Stimulated activated CD8-positive, alpha-beta memory T cell treated with anti-CD3 and anti-CD28 coated beads, Interleukin-4, amount 100 ng/mL, for 4 hours (primary cell): ENCODE measurements around the gene EFCAB8.

Experiments
- DNase-seq, 2 donors: peaks; one replicate each; pipeline ENCODE4 v3.0.0-alpha.2; 2020; ENCODE audit warnings: low read depth in 2 of 2, low spot score in 1 of 2

Gene EFCAB8

DNA sequence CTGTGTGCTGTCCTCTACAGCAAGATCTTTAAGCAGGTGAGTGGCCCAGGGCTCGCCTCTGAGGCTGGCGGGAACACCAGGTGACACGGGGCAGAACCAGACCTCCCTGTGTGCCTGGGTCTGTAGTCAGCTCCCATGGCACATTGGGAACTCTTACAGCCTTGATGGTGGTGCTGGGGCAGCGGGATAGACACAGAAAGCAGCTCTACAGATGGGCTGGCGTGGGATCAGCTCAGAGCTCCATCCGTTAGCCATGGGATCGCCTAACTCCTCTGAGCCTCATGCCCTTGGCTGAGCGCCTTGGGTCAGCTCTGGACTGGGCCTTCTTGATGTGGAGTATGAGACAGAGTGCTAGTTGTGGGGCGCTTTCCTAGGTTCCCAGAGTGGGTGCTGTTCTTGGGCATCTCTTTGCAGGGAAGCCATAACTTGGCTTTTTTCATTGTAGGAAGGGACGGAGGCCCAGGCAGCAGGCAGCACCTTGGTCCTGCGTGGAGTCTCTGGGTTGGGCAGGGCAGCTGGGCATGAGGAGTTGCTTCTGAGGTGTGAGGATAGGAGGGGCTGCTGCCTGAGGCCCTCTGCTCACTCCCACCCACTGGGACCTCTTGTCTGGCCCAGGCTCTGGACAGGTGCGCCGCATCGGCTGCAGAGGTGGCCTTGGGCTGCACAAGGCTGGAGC is 51.3 kb downstream of the EFCAB8 start:
- DNase-seq = no peak

DNA sequence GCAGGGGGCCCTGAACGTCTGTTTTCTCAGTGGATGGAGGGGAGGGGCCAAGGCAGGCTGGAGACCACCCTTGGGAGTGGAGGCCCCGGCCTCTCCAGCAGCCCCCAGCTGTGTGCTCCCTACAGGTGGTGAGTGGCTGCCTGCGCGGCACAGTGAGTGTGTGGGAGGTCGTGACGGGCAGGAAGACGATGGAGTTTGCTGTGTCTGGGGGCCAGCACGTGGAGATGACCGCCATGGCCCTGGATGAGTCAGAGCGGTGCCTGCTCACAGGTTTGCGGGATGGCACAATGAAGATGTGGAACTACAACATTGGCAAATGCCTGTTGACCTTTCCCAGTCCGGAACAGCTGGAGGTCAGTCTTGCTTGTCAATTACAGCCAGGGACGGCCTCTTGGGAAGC is 52.6 kb downstream of the EFCAB8 start:
- no peak for DNase-seq

DNA sequence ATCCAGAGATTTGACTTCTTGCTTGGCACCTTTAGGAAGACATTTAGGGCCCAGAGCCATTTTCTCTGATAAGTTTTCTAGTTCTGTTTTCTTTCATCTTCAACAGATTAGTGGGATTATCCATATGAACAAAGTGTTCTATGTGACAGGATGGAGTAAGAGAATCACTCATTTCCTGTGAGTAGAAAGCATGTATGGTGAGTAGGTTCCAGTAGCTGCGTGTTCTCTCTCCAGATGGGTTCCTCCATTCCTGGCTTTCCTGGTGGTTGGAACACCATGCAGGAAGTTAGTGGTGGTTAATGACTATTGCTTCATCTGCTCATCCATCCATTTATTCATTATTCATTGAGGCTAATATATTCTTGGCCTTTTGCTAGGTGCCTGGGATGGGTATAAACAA is 54.0 kb downstream of the EFCAB8 start:
- DNase-seq = no peak

DNA sequence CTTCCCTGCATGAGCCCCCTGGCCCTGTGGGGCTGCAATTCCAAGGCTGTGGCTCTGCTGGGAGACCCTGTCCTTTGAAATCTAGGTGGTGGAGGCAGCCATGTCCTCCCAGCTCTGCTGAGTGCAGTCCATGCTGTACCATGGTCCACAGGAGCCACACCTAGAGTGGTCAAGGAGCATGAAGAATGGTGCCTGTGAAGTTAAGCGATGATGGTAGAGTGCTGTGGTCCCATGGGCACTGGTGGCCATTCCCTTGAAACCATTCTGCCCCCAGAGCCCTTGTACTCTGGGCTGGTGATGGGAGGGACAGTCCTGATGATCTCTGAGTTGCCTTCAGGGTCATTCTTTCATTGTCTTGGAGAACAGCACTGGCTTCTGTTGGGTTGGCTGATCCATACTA is 55.3 kb downstream of the EFCAB8 start:
- no peak for DNase-seq

DNA sequence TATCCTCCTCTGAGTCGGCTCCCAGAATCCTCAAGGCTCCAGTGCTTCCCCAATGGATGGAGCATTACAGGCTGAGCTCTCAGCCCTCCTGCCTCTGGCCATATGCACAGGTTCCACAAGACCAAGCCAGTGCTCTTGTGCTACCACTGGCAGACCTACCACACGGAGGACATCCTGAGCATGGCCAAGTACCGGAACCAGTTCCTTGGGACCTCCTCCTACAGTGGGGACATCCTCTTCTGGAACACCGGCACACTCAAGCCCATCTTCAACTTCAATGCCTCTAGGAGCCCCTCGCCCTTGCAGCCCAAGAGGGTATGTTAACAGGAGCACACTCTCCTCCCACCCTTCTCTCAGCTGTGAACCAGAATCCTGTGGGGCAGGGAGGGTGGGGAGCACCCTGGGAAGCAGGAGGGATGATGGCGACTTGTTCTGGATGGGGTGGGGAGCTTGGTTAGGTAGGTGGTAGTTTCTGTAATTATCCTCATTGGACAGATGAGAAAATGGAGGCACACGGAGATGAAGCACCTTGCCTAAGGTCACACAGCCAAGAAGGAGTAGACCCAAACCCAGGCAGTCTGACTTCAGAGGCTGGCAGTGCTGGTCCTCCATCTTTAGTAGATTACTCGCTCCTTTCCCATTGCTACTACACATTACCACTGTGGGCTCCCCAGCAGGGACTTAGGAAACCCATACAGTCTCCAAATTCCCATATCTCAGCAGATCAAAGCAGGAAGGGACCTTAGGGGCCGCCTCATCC is 58.6 kb downstream of the EFCAB8 start:
- no peak for DNase-seq

DNA sequence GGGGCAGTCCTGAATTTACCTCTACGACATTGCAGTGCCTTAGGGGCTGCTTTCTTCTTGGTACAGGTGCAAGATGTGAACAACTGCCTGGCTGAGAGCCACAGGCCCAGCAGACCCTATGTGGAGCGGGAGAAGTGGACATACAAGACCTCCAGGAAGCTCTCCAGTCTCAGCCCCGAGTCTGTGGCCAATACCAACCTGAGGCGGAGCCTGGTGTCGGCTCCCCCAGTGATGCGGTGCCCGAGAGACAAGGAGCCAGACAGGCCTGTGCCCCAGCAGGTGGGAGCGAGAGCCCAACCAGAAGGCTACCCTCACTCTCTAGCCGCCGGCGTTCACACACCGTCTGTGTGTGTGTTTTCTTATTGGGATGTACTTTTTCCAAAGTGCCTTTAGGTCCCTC is 59.6 kb downstream of the EFCAB8 start:
- no peak for DNase-seq

DNA sequence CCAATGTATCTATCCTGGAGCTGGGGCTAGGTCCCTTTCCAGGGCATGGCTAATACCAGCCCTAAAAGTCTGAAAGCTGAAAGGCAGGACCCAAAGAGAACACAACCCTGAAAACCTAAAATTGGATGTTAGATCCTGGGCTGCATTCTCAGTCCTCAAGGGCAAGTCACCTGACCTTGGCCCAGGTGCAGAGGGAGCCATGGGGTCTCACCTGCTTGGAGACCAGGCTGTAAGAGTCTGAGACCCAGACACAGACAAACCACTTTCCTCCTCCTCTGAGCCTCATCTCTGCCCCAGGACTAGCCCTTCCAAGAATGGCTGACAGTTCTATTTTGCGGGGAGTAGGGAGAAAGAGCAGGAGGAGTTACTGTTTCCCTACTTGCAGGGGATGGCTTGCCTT is 60.0 kb downstream of the EFCAB8 start:
- DNase-seq = no peak

DNA sequence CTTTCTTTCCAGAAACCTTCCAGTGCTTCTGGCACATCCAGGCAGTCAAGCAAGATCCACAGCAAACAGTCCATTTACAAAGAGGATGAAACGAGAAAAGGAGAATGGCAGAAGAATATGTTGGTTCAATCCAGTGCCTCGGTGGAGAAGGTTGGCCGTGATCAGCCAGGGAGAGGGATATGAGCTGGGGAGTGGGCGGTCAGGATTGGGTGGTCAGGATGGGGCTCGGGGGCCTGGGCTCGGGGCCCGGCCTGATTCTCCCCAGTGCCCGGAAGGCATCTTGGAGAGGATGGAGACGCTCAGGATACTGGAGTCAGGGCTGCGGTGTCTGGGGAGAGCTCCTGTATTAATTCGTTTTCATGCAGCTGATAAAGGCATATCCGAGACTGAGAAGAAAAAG is 61.3 kb downstream of the EFCAB8 start:
- DNase-seq = no peak

DNA sequence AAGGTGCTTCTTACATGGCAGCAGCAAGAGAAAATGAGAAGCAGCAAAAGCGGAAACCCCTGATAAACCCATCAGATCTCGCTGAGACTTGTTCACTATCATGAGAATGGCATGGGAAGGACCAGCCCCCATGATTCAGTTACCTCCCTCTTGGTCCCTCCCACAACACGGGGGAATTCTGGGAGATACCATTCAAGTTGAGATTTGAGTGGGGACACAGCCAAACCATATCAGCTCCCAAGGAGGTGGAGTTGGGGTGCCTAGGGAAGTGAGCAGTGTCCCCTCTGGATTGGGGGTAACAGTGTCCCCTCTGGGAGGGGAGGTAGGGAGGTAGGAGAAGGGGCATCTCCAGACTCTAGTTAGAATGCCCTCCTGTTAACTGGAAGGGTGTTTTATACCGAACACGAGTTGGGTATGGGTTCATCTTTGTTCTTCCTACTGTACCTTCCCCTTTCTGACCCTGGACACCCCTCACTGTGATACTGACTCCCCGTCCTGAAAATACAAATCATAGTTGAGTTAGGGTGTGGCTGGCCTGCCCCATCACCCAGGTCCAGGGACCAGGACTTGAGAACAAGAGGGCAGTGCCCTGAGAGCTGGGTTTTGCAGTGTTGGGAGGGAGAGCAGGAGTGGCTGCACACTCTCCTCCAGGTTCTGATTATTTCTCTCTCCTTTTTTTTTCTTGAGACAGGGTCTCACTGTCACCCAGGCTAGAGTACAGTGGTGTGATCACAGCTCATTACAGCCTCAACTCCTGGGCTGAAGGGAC is 62.0 kb downstream of the EFCAB8 start:
- no peak for DNase-seq

DNA sequence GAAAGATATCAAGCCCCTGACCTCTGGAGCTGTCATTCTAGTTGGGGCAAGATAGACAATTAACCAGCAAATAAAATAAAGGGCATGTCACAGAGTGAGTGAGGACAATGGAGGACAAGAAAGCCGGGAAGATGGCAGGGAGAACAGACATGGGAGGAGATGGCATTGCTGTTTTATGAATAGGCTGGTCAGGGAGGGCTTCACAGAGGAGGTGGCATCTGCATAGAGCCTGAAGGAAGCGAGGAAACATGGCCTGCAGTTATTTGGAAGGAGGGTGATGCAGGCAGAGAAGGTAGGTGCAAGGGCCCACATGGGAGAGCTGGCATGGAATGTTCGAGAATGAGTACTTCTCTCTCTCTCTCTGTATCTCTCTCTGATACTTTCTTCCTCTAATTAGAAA is 63.7 kb downstream of the EFCAB8 start:
- DNase-seq = no peak

DNA sequence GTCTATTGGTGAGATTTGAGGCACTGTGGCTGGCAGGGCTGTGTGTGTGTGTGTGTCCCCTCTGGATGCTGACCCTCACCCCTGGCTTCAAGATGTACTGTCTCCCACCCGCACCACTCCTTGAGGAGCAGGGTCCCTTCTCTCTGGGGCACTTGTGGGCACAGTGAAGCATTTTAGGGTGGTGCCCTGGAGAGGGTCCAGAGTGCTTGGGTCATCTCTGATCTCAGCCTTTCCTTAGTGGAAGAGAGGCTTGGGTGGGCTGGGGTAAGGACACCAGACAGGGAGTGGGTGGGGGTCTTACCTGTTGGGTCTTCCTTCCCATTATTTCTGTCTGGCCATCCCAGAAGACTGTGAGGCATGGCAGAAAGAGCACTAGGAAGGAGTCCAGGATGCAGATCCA is 66.1 kb downstream of the EFCAB8 start:
- DNase-seq = no peak

DNA sequence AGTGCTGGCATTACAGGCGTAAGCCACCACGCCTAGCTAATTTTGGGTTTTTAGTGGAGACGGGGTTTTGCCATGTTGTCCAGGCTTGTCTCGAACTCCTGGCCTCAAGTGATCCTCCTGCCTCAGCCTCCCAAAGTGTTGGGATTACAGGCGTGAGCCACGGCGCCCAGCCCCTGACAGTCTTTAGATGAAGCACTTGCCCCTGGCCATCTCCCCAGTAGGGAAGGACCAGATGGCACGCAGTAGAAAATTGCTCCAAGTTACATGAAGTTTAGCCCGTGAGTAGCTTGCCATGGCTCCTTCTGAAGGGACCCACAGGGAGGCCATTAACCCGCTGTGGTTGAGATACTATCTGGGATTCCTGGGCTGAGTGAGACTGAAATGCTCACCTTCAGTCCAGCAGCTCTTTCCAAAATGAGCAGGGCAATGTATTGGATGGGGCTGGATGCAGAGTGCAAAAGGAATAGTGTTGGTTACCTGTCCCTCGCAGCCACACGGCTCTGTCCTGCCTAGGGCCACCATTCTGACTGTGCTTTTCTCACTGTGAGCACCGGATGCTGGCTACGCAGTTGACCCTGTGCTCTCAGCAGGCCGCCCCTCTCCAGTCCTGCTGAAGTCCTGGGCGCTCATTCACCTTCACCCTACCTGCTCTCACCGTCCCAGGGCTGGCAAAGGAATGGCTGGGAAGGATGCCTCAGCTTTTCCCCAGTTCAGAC is 66.9 kb downstream of the EFCAB8 start:
- no peak for DNase-seq

DNA sequence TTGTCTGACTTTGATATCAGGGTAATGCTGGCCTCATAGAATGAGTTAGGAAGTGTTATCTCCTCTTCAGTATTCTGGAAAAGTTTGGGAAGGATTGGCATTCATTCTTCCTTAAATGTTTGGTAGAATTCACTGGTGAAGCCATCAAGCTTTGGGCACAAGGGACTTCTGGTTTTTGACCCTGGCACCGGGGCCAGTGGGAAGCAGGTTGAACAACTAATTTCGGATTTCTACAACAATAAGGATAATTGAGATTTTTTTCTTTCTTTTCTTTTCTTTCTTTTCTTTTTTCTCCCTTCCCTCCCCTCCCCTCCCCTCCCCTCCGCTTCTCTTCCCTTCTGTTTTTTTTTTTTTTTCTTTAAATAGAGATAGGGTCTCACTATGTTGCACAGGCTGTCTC is 70.4 kb downstream of the EFCAB8 start:
- no peak for DNase-seq

DNA sequence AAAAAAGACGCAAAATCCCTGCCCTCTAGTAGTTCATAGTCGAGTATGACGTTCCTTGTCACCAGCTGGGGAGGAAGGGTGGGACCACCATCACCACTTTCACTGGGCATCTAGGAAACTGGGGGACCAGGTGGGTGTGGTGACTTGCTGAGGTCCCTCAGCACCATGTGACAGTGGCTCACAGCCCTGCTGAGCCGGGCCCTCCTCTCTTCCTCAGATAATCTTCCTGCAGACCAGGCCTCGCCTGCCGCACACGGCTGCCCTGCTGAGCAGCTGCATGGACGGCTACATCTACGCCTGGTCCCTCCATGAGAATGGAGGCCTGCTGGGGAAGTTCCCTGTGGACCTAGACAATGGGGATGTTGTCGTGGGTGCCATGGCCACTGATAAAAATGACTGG is 71.5 kb downstream of the EFCAB8 start:
- no peak for DNase-seq

DNA sequence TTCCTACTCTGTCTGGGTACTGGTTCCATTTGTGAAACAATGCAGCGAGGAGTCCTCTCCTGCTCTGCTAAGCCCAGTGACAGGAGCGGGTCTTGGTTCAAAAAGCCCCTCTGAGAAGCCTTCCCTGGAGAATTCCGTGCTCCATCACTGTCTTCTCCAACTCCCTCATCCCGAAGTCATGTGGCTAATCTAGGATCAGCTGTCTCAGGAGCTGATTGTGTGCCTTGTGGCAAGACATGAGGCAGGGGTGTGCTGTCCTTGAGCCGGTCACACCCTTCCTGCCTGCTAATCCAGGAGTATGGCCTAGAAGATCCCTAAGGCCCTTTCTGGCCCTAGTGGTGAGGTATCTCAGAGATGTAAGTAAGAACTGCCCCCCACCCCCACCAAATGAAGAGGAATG is 72.0 kb downstream of the EFCAB8 start:
- DNase-seq = no peak

DNA sequence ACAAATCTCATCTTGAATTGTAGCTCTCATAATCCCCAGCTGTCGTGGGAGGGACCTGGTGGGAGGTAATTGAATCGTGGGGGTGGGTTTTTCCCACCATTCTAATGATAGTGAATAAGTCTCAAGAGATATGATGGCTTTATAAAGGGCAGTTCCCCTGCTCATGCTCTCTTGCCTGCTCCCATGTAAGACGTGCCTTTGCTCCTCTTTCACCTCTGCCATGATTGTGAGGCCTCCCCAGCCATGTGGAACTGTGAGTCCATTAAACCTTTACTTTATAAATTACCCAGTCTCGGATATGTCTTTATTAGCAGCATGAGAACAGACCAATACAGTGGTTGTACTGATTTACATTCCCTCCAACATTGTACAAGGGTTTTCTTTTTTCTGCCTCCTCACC is 75.9 kb downstream of the EFCAB8 start:
- no peak for DNase-seq

DNA sequence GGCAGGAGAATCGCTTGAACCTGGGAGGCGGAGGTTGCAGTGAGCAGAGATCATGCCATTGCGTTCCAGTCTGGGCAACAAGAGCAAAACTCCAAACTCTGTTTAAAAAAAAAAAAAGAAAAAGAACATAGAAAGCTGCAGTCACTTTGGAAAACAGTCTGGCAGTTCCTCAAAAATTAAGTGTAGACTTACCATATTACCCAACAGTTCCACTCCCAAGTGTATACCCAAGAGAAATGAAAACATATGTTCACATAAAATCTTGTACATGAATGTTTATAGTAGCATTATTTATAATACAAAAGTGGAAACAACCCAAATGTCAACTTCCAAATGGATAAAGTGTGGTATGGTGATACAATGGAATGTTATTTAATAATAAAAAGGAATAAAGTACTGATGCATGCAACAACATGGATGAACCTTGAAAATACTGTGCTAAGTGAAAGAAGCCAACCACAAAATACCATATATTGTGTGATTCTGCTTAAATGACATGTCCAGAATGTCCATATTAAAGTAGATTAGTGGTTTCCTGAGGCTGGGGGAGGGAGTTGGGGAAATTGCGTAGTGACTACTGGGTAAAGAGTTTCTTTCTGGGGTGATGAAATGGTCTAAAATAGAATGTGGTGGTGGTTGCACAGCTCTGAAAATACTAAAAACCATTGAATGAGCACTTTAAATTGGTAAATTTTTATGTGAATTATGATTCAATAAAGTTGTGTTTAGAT is 82.6 kb downstream of the EFCAB8 start:
- DNase-seq = no peak

DNA sequence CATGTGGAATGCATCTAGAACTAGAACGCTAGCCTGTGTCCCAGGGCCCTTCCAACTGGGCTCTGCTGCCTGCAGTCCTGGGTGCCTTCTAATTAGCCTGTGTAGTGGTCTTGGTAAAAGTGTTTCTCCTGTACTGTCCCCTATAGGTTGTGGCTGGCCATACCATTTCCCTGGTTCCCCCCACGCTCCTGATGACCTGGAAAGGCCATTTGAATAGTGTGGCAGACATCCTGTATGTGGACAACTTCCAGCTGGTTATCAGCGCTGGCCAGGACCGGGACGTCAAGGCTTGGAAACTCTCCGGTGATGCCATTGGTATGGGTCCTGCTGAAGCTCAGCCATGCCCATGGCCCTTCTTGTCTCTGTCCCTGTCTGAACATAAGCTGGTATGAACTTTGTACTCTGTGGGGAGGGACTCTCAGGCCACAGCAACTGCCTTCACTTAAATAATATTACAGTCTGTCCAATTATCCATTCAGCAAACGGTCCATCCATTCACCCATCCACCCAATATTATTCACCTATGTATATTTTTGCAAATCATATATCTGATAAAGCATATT is 84.8 kb downstream of the EFCAB8 start:
- DNase-seq = no peak

DNA sequence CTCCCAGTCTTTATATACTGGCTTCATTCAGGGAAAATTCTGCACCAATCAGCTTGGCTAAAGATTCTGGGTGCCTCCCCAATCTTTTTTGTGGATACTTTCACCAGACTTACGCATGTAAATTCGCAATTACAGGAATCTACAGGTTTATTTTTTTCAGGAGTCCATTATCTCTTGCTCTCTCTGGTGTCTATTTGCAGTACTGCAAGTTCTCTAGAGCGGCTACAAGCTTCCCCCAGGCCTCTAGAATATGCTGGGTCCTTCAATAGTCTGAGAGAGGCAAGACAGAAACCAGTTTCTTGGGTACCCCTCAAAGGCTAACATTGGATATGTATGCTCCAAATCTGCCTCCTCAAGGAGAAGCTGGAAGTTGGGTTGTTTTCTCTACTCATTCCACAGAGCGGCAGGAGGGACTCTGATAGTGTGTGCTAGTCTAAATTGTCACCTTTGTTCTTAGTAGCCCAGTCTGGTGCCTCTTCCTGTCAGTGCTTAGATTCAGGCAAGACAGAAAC is 87.0 kb downstream of the EFCAB8 start:
- DNase-seq = no peak

DNA sequence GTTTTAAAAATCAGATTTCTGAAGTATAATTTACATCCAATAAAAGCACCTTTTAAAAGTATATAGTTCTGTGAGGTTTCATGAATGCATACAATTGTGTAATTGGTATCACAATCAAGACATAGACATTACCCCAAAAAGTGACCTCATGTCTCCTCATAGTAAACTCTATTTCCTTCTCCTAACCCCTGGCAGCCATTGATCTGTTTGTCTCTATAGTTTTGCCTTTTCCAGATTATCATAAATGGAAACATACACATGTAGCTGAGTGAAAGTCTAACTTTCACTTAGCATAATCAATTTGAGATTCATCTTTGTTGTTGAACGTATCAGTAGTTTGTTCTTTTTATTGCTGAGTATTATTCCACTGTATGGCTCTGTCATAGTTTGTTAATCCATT is 87.9 kb downstream of the EFCAB8 start:
- no peak for DNase-seq
